Epithelial cell of proximal tubule (primary cell): ENCODE data around the gene CALHM2. TPM values are rescaled to one million over a fixed set of nuclear protein-coding genes. Genes with fewer than 3 reads are reported as not detected.

ENCODE experiments used
- DNase-seq: peaks from one replicate; pipeline ENCODE4 v3.0.0-alpha.2; 2011; ENCODE audit warnings: low read depth
- H3K4me3 ChIP-seq: 2 replicates; pipeline ENCODE4 v1.5.1; 2011; ENCODE audit warnings: low read depth, mild to moderate bottlenecking, low read length
- total RNA-seq: library from RNA; depleted of rRNA; stranded (reverse); fragments of >200 nt; gene quantifications from 2 replicates; pipeline ENCODE4 v1.2.3, GENCODE V29; 2015
- TF ChIP-seq, protein P1 (sequence below): conservative IDR thresholded peaks from 2 replicates; pipeline ENCODE4 v1.5.1; 2012; ENCODE audit warnings: low read depth, mild to moderate bottlenecking, low read length

The CALHM2 gene
- total RNA-seq, 1 donor from 2014 or later = 4.7 TPM

DNA sequence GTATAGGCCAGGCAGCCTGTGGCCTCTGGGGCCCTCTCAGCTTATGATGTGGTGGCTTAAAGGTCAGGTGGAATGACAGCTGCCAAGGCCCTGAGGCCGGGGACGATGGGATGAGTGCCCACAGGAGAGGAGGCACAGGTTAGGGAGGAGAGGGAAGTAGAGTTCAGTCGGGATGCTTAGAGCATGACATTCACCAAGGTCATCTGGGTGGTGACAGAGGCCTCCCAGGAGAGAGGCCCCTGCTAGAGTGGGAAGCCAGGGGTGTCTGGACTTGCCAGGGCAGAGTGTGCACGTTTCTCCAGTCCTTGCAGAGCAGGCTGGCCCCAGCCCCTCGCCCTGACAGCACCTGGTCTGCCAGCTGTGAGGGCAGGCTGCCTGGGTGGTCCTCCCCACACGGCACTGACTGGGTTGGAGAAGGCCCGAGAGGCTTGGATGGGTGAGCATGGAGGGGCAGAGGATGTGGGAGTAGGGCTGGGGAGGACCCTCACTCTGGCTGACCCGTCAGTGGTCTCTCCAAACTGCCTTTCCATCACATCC lies 5.1 kb upstream of the CALHM2 start:
- H3K4me3 ChIP-seq = no peak overlapping the region
- no peak for DNase-seq
- TF ChIP-seq, protein P1, sequence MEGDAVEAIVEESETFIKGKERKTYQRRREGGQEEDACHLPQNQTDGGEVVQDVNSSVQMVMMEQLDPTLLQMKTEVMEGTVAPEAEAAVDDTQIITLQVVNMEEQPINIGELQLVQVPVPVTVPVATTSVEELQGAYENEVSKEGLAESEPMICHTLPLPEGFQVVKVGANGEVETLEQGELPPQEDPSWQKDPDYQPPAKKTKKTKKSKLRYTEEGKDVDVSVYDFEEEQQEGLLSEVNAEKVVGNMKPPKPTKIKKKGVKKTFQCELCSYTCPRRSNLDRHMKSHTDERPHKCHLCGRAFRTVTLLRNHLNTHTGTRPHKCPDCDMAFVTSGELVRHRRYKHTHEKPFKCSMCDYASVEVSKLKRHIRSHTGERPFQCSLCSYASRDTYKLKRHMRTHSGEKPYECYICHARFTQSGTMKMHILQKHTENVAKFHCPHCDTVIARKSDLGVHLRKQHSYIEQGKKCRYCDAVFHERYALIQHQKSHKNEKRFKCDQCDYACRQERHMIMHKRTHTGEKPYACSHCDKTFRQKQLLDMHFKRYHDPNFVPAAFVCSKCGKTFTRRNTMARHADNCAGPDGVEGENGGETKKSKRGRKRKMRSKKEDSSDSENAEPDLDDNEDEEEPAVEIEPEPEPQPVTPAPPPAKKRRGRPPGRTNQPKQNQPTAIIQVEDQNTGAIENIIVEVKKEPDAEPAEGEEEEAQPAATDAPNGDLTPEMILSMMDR = no peak

DNA sequence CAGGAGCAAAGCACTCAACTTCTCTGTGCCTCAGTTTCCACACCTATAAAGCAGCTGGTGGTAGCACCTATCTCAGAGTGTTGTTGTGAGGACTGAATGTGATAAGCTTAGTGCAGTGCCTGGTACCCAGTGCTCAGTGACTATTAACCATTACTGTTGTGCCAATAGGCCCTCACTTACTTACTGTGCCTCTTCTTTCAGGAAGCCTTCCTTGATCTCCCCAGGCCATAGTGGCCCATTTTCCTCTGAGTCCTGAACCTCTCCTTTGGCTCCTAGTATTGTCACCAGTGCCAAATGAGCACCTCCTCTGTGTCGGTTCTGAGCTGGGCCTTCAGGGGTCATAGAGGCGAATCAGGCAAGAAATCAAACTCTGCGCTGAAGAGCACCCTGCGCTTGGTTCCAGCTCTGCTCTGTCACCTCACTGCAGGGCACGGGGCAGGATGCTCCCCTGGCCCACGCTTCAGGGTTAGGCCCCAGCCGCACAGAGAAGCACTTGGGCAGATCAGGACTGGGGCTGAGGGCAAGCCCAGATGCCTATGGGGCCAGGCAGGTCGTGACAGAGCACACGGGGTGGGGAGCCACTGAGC lies 4.0 kb upstream of the CALHM2 start:
- TF ChIP-seq, protein P1 = no peak
- DNase-seq = no peak
- no peak overlapping the region for H3K4me3 ChIP-seq

- no peak overlapping the region for H3K4me3 ChIP-seq
- TF ChIP-seq, protein P1 = no peak
- no peak for DNase-seq
Measured at GRCh38 chr10:103455235-103455634, 3.1 kb upstream of the CALHM2 start.

DNA sequence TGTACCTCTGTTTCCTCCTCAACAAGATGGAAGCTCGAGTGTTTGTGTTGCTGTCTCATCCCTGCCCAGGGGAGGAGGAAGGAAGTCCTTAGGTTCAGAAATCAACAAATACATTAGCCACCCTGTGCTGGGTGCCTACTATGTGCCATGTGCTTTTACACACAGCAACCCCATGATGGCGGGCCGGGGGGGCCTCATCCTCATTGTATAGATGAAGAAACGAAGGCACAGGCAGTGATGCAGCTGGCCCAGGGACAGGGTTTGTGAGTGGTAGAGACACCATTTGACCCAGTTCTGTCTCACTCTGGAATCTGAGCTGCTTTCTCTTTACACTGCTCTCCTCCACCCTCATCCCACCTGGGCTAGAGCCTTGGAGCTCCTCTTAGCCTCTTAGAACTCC lies 1.9 kb upstream of the CALHM2 start:
- DNase-seq = no peak
- TF ChIP-seq, protein P1 = no peak
- H3K4me3 ChIP-seq = no peak overlapping the region

GRCh38 chr10:103452506-103453230 lies 498 bp upstream of the CALHM2 start:
- TF ChIP-seq, protein P1 = no peak
- peak overlapping the region; percentile 39 for H3K4me3 ChIP-seq
- no peak for DNase-seq

DNA sequence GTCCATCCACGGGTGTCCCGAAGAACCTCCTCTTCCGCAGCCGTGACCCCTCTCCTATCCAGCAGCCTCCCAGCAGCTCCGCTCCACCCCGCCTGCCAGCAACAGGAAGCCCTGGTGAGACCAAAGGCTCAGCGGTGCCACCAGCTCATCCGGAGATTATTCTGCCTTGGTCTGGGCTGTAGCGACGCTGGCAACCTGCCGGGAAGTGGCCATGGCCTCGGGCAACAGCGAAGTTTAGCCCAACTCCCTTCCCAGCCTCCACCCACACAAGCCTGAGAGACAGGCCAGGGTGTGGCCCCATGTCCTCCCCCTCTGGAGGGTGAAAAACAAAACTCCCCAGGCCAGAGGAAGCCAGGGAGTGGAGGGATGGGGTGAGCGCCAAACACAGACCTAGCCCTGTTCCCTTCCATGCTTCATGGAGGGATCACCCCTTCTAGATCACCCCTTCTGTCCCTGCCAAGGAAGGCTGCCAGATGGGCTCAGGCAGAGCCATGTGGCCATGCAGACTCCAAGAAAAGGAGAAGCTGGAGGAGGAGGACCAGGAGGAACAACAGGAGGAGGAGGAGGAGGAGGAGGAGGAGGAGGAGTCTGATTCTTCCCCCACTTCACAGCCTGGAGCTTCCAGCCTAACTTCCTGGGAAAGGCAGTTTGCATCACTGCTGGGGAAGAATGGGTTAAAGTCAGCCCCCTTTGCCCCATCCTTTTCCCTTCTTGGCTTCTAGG lies 918 bp downstream of the CALHM2 start:
- DNase-seq = no peak
- TF ChIP-seq, protein P1 = no peak
- H3K4me3 ChIP-seq = no peak overlapping the region
